ENCODE data around the gene SCAPER. TPM values are rescaled to one million over a fixed set of nuclear protein-coding genes. Genes with fewer than 3 reads are reported as not detected.

Gene SCAPER
- total RNA-seq, 1 donor from 2014 or later, result 42.6 TPM

GRCh38 chr15:76495487-76495886 is 409.7 kb downstream of the SCAPER start:
- Histone ChIP-seq H3K27ac (replicated peaks) (no peak overlapping the region), H3K27me3 (ENCODE audit: low read depth) (no peaks in the 10 kb centered on the region), H3K9me3 (replicated peaks) (no peaks in the 10 kb centered on the region), H3K36me3 (no peaks in the 10 kb centered on the region), H3K4me3 (no peak overlapping the region), H3K4me1 (no peaks in the 10 kb centered on the region)
- DNase-seq, result no peak
- intact Hi-C loops (cut with micrococcal nuclease), result no loop called here
- no peak for TF ChIP-seq CTCF (IDR thresholded peaks at IDR 0.05; ENCODE audit: borderline replicate concordance)

DNA sequence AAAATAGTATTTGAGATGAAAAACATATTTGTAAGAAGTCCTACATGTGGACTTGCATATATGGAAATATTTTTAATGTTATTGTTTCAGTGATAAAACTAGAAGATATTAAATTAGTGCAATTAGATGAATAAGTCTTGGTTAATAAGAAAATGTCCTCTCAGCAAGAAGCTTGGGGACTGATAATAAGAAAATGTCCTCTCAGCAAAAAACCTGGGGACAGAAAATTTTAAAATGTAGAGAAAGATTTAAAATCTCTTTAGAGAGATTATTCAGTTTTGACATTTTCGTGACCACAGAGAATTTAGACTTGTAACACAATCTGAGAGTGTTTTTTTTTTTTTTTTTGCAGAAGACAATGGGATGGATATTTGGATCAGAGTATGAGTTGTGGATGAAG is 412.6 kb downstream of the SCAPER start:
- no peaks in the 10 kb centered on the region for H3K27me3 ChIP-seq (ENCODE audit: low read depth)
- TF ChIP-seq CTCF (IDR thresholded peaks at IDR 0.05; ENCODE audit: borderline replicate concordance), result no peak
- no peaks in the 10 kb centered on the region for H3K36me3 ChIP-seq
- H3K4me3 ChIP-seq, result no peak overlapping the region
- H3K9me3 ChIP-seq (replicated peaks), result no peaks in the 10 kb centered on the region
- no peak overlapping the region for H3K27ac ChIP-seq (replicated peaks)
- H3K4me1 ChIP-seq, result no peaks in the 10 kb centered on the region
- DNase-seq, result no peak
- intact Hi-C loops (cut with micrococcal nuclease), result no loop called here

DNA sequence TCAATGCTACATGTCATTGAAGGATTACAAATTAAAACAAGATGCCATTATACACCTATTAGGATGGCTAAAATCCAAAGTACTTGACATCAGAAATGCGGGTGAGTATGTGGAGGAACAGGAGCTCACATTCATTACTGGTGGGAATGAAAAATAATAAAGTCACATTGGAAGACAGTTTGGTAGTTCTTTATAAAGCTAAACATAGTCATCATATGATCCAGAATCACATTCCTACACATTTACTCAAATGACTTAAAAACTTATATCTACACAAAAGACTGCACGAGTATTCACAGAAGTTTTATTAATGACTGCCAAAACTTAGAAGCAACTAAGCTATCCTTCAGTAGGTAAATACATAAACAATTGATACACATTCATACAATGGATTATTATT is 421.4 kb downstream of the SCAPER start:
- intact Hi-C loops (cut with micrococcal nuclease), result no loop called here
- H3K4me3 ChIP-seq, result no peak overlapping the region
- no peak overlapping the region for H3K27ac ChIP-seq (replicated peaks)
- DNase-seq, result no peak
- peaks cover 3% of the 10 kb centered on the region for H3K4me1 ChIP-seq
- H3K27me3 ChIP-seq (ENCODE audit: low read depth), result no peaks in the 10 kb centered on the region
- H3K36me3 ChIP-seq, result no peaks in the 10 kb centered on the region
- peaks cover 13% of the 10 kb centered on the region for H3K9me3 ChIP-seq (replicated peaks)
- TF ChIP-seq CTCF (IDR thresholded peaks at IDR 0.05; ENCODE audit: borderline replicate concordance), result no peak

DNA sequence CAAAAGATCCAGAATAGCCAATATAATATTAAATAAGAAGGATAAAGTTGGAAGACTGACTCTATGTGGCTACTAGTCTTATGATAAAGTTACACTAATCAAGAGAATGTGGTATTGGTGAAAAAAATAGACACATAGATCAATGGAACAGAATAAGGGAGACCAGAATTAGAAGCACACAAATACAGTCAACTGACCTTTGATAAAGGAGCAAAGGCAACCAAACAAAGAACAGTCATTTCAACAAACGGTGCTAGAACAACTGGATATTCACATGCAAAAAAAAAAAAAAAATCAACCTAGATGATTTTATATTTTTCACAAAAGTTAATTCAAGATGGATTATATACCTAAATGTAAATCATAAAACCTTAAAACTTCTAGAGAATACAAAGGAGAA is 422.1 kb downstream of the SCAPER start:
- H3K27ac ChIP-seq (replicated peaks), result no peak overlapping the region
- H3K9me3 ChIP-seq (replicated peaks), result peaks cover 13% of the 10 kb centered on the region
- peaks cover 3% of the 10 kb centered on the region for H3K4me1 ChIP-seq
- TF ChIP-seq CTCF (IDR thresholded peaks at IDR 0.05; ENCODE audit: borderline replicate concordance), result no peak
- H3K4me3 ChIP-seq, result no peak overlapping the region
- H3K27me3 ChIP-seq (ENCODE audit: low read depth), result no peaks in the 10 kb centered on the region
- no peak for DNase-seq
- H3K36me3 ChIP-seq, result no peaks in the 10 kb centered on the region
- intact Hi-C loops (cut with micrococcal nuclease), result no loop called here

GRCh38 chr15:76480267-76480666 is 424.9 kb downstream of the SCAPER start:
- Histone ChIP-seq H3K36me3 (no peaks in the 10 kb centered on the region), H3K4me1 (peaks cover 3% of the 10 kb centered on the region), H3K27me3 (ENCODE audit: low read depth) (no peaks in the 10 kb centered on the region), H3K4me3 (no peak overlapping the region), H3K27ac (replicated peaks) (no peak overlapping the region), H3K9me3 (replicated peaks) (peaks cover under 1% of the 10 kb centered on the region)
- intact Hi-C loops (cut with micrococcal nuclease), result no loop called here
- DNase-seq, result no peak
- TF ChIP-seq CTCF (IDR thresholded peaks at IDR 0.05; ENCODE audit: borderline replicate concordance), result no peak

DNA sequence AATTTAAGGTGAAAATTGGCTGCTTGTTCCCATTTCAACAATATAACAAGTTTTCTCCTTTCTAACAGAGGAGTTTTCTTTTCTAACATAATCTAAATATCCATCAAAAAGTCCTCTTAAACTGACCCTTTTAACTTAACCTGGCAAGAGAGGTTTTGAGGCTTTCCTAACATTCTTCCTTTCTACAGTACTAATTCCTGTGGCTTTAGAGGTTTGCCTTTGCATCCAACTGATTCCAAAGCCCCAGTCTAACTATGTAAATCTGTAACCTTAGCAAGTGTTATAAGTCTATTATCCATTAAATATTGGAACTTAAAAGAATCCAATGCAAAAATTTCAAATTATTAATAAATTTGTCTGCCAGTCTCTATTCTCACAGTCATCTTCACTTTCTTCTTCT is 434.4 kb downstream of the SCAPER start:
- peaks cover 9% of the 10 kb centered on the region for H3K9me3 ChIP-seq (replicated peaks)
- H3K4me1 ChIP-seq, result no peaks in the 10 kb centered on the region
- no peak overlapping the region for H3K27ac ChIP-seq (replicated peaks)
- DNase-seq, result no peak
- no peaks in the 10 kb centered on the region for H3K27me3 ChIP-seq (ENCODE audit: low read depth)
- H3K36me3 ChIP-seq, result peaks cover 37% of the 10 kb centered on the region
- no peak overlapping the region for H3K4me3 ChIP-seq
- no peak for TF ChIP-seq CTCF (IDR thresholded peaks at IDR 0.05; ENCODE audit: borderline replicate concordance)
- intact Hi-C loops (cut with micrococcal nuclease), result no loop called here

All from left ventricle myocardium inferior (tissue), 1 donor.